Lung (tissue), 12 donors: ENCODE measurements around the gene TGFB2. TPM values are rescaled to one million over a fixed set of nuclear protein-coding genes. Genes with fewer than 3 reads are reported as not detected.
A peak's percentile ranks its signal among the peaks of the same experiment; 100 is the strongest.

Source experiments
- ATAC-seq: fragments of 200-7000 bp; cut with Tn5 transposase; one replicate; pipeline ENCODE4 v1.9.1; 2020; ENCODE audit warnings: moderate number of reproducible peaks; ENCODE audit not compliant: insufficient read depth, low FRiP score
- DNase-seq, 3 donors: peaks; one replicate each; pipeline ENCODE4 v3.0.0-alpha.2; 2013 to 2017
- H3K27ac ChIP-seq, 2 donors: one replicate each; pipeline ENCODE4 v1.5.1; 2013; ENCODE audit warnings: mild to moderate bottlenecking in 2 of 2, moderate library complexity in 2 of 2, control low read depth in 1 of 2, inconsistent platforms in 1 of 2, low read depth in 1 of 2, low read length in 1 of 2
- H3K27me3 ChIP-seq, 3 donors: one replicate each; pipeline ENCODE4 v1.5.1; 2013; ENCODE audit warnings: low read length in 2 of 3; ENCODE audit not compliant: control insufficient read depth in 3 of 3, insufficient read depth in 3 of 3
- H3K36me3 ChIP-seq, 4 donors: one replicate each; pipeline ENCODE4 v1.5.1; 2013; ENCODE audit warnings: low read length in 4 of 4, mild to moderate bottlenecking in 1 of 4, moderate library complexity in 1 of 4; ENCODE audit not compliant: control insufficient read depth in 4 of 4, insufficient read depth in 4 of 4
- H3K4me1 ChIP-seq, 5 donors: one replicate each; pipeline ENCODE4 v1.5.1; 2013; ENCODE audit warnings: low read length in 5 of 5, mild to moderate bottlenecking in 2 of 5, moderate library complexity in 1 of 5; ENCODE audit not compliant: control insufficient read depth in 5 of 5, insufficient read depth in 5 of 5
- H3K4me3 ChIP-seq: one replicate; pipeline ENCODE4 v1.5.1; 2013; ENCODE audit warnings: mild to moderate bottlenecking, control low read depth, moderate library complexity
- H3K9ac ChIP-seq, 2 donors: one replicate each; pipeline ENCODE4 v1.5.1; 2013; ENCODE audit warnings: low read length in 2 of 2, control low read depth in 1 of 2; ENCODE audit not compliant: insufficient read depth in 1 of 2
- H3K9me3 ChIP-seq, 4 donors: one replicate each; pipeline ENCODE4 v1.5.1; 2013; ENCODE audit warnings: low read length in 3 of 4, mild to moderate bottlenecking in 1 of 4, moderate library complexity in 1 of 4; ENCODE audit not compliant: control insufficient read depth in 4 of 4, insufficient read depth in 3 of 4
- CTCF ChIP-seq: IDR thresholded peaks from 2 replicates; pipeline ENCODE4 v1.5.1; 2012; ENCODE audit warnings: mild to moderate bottlenecking; ENCODE audit errors: control extremely low read depth, extremely low read depth
- WGBS, 2 donors: extraction: QIAGEN DNeasy Blood & Tissue Kit; methylation state at CpG; one replicate each; pipeline ENCODE4 v1.1.7; 2013; 5-methylcytosine and 5-hydroxymethylcytosine counted together
- polyA plus RNA-seq, 2 donors: library from polyadenylated mRNA; stranded (reverse); fragments of 200-250 nt; gene quantifications; one replicate each; pipeline ENCODE4 v1.2.1, GENCODE V29; 2013
- total RNA-seq, 2 donors: library from RNA; depleted of rRNA in 1 of 2; stranded (reverse); fragments of >200 nt in 1 of 2; gene quantifications; one replicate each; pipeline ENCODE4 v1.2.1, GENCODE V29; 2014 to 2021
- donor health status: control.
- donor health status: control.
- donor health status: Bipolar disorder and iron deficiency.
- donor health status: healthy.
- donor health status: DM: yes; HTN: yes; CAD: no.

Gene TGFB2
- total and polyA plus RNA-seq, 4 donors: 1.9 to 53.7 (median 3.8) TPM

DNA sequence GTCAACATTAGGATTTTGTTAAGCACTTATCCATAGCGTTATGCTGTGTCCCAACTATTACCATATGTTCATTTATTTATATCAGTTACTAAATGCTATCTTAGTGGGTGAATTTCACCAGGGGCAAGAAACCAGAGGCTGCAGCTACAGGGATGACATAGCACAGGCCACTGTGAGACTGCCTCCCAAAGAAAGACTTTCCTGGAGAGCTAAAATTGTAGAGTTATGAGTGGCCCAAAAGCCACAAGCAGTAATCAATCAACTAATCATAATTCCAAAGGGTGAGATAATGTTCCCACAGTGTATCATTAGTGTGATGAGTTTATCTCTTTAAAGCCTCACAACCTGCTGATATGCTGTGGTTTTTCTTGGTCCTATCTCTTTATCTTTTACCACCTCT is 3.8 kb upstream of the TGFB2 start:
- Histone ChIP-seq H3K4me1 (peaks cover 0 to 23% (median 0%) of the 10 kb centered on the region in 5 donors), H3K9ac (no peak overlapping the region), H3K27ac (no peak overlapping the region), H3K9me3 (no peaks in the 10 kb centered on the region), H3K27me3 (no peaks in the 10 kb centered on the region), H3K36me3 (peaks cover 0 to 1% (median 0%) of the 10 kb centered on the region in 4 donors), H3K4me3 (no peak overlapping the region)
- ATAC-seq (no peak), DNase-seq (no peak)
- WGBS, 2 donors: 87 to 94% methylated on average over 1 of the region's 1 CpG
- no peak for TF ChIP-seq CTCF

DNA sequence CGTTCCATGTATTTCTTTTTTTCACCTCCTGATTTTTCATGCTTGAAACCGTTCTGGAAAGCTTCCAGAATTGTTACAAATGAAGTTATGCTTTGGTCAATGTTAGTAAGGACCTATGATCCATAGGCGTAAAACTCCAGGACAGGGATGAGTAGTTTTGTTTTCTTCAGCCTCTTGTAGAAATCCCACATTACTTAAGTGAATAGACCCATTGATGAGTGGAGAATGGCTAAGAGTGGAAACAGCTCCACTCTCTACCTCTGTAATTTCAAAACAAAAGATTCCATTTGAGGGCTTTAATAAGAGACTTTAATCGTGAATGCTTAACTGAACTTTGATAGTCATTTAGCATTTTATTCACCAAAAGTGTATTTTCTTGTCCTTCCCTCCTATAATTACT is 3.0 kb upstream of the TGFB2 start:
- DNase-seq (no peak), ATAC-seq (no peak)
- no peak for TF ChIP-seq CTCF
- WGBS, 2 donors: 94% methylated on average over 4 of the region's 4 CpGs
- Histone ChIP-seq H3K4me3 (no peak overlapping the region), H3K4me1 (peaks cover 0 to 16% (median 0%) of the 10 kb centered on the region in 5 donors), H3K9ac (no peak overlapping the region), H3K9me3 (no peaks in the 10 kb centered on the region), H3K27ac (no peak overlapping the region), H3K36me3 (peaks cover 0 to 1% (median 0%) of the 10 kb centered on the region in 4 donors), H3K27me3 (no peaks in the 10 kb centered on the region)

DNA sequence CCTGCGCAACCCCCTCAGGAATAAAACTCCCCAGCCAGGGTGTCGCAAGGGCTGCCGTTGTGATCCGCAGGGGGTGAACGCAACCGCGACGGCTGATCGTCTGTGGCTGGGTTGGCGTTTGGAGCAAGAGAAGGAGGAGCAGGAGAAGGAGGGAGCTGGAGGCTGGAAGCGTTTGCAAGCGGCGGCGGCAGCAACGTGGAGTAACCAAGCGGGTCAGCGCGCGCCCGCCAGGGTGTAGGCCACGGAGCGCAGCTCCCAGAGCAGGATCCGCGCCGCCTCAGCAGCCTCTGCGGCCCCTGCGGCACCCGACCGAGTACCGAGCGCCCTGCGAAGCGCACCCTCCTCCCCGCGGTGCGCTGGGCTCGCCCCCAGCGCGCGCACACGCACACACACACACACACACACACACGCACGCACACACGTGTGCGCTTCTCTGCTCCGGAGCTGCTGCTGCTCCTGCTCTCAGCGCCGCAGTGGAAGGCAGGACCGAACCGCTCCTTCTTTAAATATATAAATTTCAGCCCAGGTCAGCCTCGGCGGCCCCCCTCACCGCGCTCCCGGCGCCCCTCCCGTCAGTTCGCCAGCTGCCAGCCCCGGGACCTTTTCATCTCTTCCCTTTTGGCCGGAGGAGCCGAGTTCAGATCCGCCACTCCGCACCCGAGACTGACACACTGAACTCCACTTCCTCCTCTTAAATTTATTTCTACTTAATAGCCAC is 696 bp downstream of the TGFB2 start:
- peak overlapping the region; percentile 64 for H3K4me3 ChIP-seq
- H3K9me3 ChIP-seq: no peaks in the 10 kb centered on the region
- DNase-seq: peak; percentile 83 to 89 (median 84)
- H3K4me1 ChIP-seq: peaks cover 0 to 31% (median 0%) of the 10 kb centered on the region in 5 donors
- 0% methylated on average over 42 to 64 of the region's 64 CpGs for WGBS, 2 donors
- peaks cover 0 to 4% (median 0%) of the 10 kb centered on the region in 4 donors for H3K36me3 ChIP-seq
- peak overlapping the region; percentile 51 to 90 for H3K27ac ChIP-seq
- peak overlapping the region; percentile 86 to 96 for H3K9ac ChIP-seq
- H3K27me3 ChIP-seq: no peaks in the 10 kb centered on the region
- no peak for TF ChIP-seq CTCF
- peak; percentile 77 for ATAC-seq
